HG03565 (cell line): ENCODE data around the gene RNU1-2.
"Not testable (repeated sequence)": the region's sequence is repeated elsewhere in the genome, so short reads cannot be mapped to it uniquely, and the experiment has no call there.

Experiments used
- ATAC-seq: cut with Tn5 transposase; IDR thresholded peaks from one replicate; pipeline ENCODE4 v1.9.1; 2021; ENCODE audit warnings: mild to moderate bottlenecking, moderate library complexity; ENCODE audit not compliant: unreplicated experiment

The RNU1-2 gene

GRCh38 chr1:16907870-16908758 lies 12.3 kb downstream of the RNU1-2 start:
- no peak for ATAC-seq

- ATAC-seq: not testable (repeated sequence)
These were observed 16.3 kb downstream of the RNU1-2 start for GRCh38 chr1:16911851-16912721.

GRCh38 chr1:16912742-16913141 lies 17.0 kb downstream of the RNU1-2 start:
- ATAC-seq: not testable (repeated sequence)

- no peak for ATAC-seq
These were observed 17.5 kb downstream of the RNU1-2 start for GRCh38 chr1:16913181-16913832.

GRCh38 chr1:16913833-16914662 lies 18.3 kb downstream of the RNU1-2 start:
- ATAC-seq: peak; percentile 63

GRCh38 chr1:16914928-16915626 lies 19.3 kb downstream of the RNU1-2 start:
- ATAC-seq: not testable (repeated sequence)

GRCh38 chr1:16915627-16915973 lies 19.8 kb downstream of the RNU1-2 start:
- no peak for ATAC-seq

- ATAC-seq: not testable (repeated sequence)
These were observed 20.5 kb downstream of the RNU1-2 start for GRCh38 chr1:16916036-16916880.

GRCh38 chr1:16918371-16918770 lies 22.6 kb downstream of the RNU1-2 start:
- ATAC-seq: no peak

- not testable (repeated sequence) for ATAC-seq
These were observed 23.3 kb downstream of the RNU1-2 start for GRCh38 chr1:16918936-16919665.

- no peak for ATAC-seq
These were observed 25.2 kb downstream of the RNU1-2 start for GRCh38 chr1:16920951-16921350.

GRCh38 chr1:16921391-16922185 lies 25.8 kb downstream of the RNU1-2 start, which contains the start of gene CROCC:
TSS of gene CROCC (plus strand) at chr1:16921931. CDS start at chr1:16922019, 88 bp downstream.
- ATAC-seq: no peak

GRCh38 chr1:16922466-16922865 lies 26.7 kb downstream of the RNU1-2 start:
- ATAC-seq: no peak

- no peak for ATAC-seq
These were observed 27.2 kb downstream of the RNU1-2 start for GRCh38 chr1:16922885-16923431.

GRCh38 chr1:16924216-16924918 lies 28.6 kb downstream of the RNU1-2 start:
- no peak for ATAC-seq

GRCh38 chr1:16924919-16925477 lies 29.2 kb downstream of the RNU1-2 start:
- no peak for ATAC-seq
